GM21737 (cell line): ENCODE data around the gene KCNQ1.

ENCODE experiments used
- ATAC-seq: cut with Tn5 transposase; IDR thresholded peaks from one replicate; pipeline ENCODE4 v1.9.1; 2021; ENCODE audit warnings: mild to moderate bottlenecking, moderate library complexity; ENCODE audit not compliant: unreplicated experiment

The KCNQ1 gene

GRCh38 chr11:2643746-2644145, 198.9 kb downstream of the KCNQ1 start:
- no peak for ATAC-seq

- ATAC-seq, result no peak
Measured at GRCh38 chr11:2644844-2645778, 200.3 kb downstream of the KCNQ1 start.

GRCh38 chr11:2645779-2646118, 200.9 kb downstream of the KCNQ1 start:
- no peak for ATAC-seq

- no peak for ATAC-seq
Measured at GRCh38 chr11:2647167-2647566, 202.4 kb downstream of the KCNQ1 start.

- no peak for ATAC-seq
Measured at GRCh38 chr11:2647953-2648352, 203.1 kb downstream of the KCNQ1 start.

- ATAC-seq, result no peak
Measured at GRCh38 chr11:2649400-2649799, 204.6 kb downstream of the KCNQ1 start.

- ATAC-seq, result no peak
Measured at GRCh38 chr11:2649848-2650247, 205.0 kb downstream of the KCNQ1 start.

- ATAC-seq, result no peak
Measured at GRCh38 chr11:2650343-2650867, 205.6 kb downstream of the KCNQ1 start.

- ATAC-seq, result no peak
Measured at GRCh38 chr11:2651054-2651617, 206.3 kb downstream of the KCNQ1 start.

- ATAC-seq, result no peak
Measured at GRCh38 chr11:2651826-2652271, 207.0 kb downstream of the KCNQ1 start.

- ATAC-seq, result no peak
Measured at GRCh38 chr11:2652333-2653197, 207.8 kb downstream of the KCNQ1 start.

GRCh38 chr11:2653198-2653551, 208.4 kb downstream of the KCNQ1 start:
- ATAC-seq, result no peak

- ATAC-seq, result no peak
Measured at GRCh38 chr11:2653930-2654739, 209.3 kb downstream of the KCNQ1 start.

GRCh38 chr11:2655016-2655719, 210.4 kb downstream of the KCNQ1 start:
- ATAC-seq, result no peak

GRCh38 chr11:2655834-2656622, 211.2 kb downstream of the KCNQ1 start:
- no peak for ATAC-seq

GRCh38 chr11:2656859-2657258, 212.1 kb downstream of the KCNQ1 start:
- no peak for ATAC-seq

- no peak for ATAC-seq
Measured at GRCh38 chr11:2657697-2658284, 213.0 kb downstream of the KCNQ1 start.

- no peak for ATAC-seq
Measured at GRCh38 chr11:2660357-2660939, 215.6 kb downstream of the KCNQ1 start.
